Liver (tissue), 9 donors: ENCODE results near the gene JTB. TPM values are rescaled to one million over a fixed set of nuclear protein-coding genes. Genes with fewer than 3 reads are reported as not detected.

ENCODE experiments used
- DNase-seq: peaks from one replicate; pipeline ENCODE4 v3.0.0-alpha.2; 2017; ENCODE audit warnings: low spot score
- H3K27ac ChIP-seq, 2 donors: one replicate each; pipeline ENCODE4 v1.7.0; 2013; ENCODE audit warnings: inconsistent platforms in 2 of 2, low read length in 2 of 2, control low read depth in 1 of 2, low read depth in 1 of 2, mild to moderate bottlenecking in 1 of 2
- H3K27me3 ChIP-seq, 4 donors: one replicate each; pipeline versions ENCODE4 v1.6.1 to v1.7.0; 2013; ENCODE audit warnings: low read length in 3 of 4, inconsistent platforms in 1 of 4, mild to moderate bottlenecking in 1 of 4, moderate library complexity in 1 of 4; ENCODE audit not compliant: control insufficient read depth in 4 of 4, insufficient read depth in 4 of 4
- H3K36me3 ChIP-seq, 4 donors: one replicate each; pipeline versions ENCODE4 v1.6.1 to v1.7.0; 2013; ENCODE audit warnings: low read length in 3 of 4, mild to moderate bottlenecking in 3 of 4, low read depth in 1 of 4, moderate library complexity in 1 of 4; ENCODE audit not compliant: control insufficient read depth in 4 of 4, insufficient read depth in 3 of 4
- H3K4me1 ChIP-seq, 4 donors: one replicate each; pipeline versions ENCODE4 v1.6.1 to v1.7.0; 2013; ENCODE audit warnings: low read length in 3 of 4, mild to moderate bottlenecking in 3 of 4, moderate library complexity in 1 of 4; ENCODE audit not compliant: control insufficient read depth in 4 of 4, insufficient read depth in 4 of 4
- H3K4me3 ChIP-seq, 3 donors: one replicate each; pipeline versions ENCODE4 v1.6.1 to v1.7.0; 2013; ENCODE audit warnings: low read length in 3 of 3, control low read depth in 1 of 3, low read depth in 1 of 3, mild to moderate bottlenecking in 1 of 3
- H3K9ac ChIP-seq, 2 donors: one replicate each; pipeline ENCODE4 v1.7.0; 2013; ENCODE audit warnings: low read length in 2 of 2, mild to moderate bottlenecking in 2 of 2, moderate library complexity in 2 of 2, control low read depth in 1 of 2, low read depth in 1 of 2
- H3K9me3 ChIP-seq, 4 donors: one replicate each; pipeline versions ENCODE4 v1.6.1 to v1.7.0; 2013; ENCODE audit warnings: low read length in 3 of 4; ENCODE audit not compliant: control insufficient read depth in 4 of 4
- CTCF ChIP-seq: fragments of 150-350 bp; IDR thresholded peaks from 2 replicates; pipeline ENCODE4 v1.5.1; 2017; ENCODE audit warnings: improper control_type of control experiment, low read depth, low read length; ENCODE audit not compliant: missing input control
- EGR1 ChIP-seq, 2 donors: IDR thresholded peaks; 2 replicates each; pipeline ENCODE4 v1.6.1; 2016 to 2018; ENCODE audit warnings: antibody characterized with exemption in 2 of 2, low read depth in 2 of 2
- FOXA2 ChIP-seq: IDR thresholded peaks from 2 replicates; pipeline ENCODE4 v1.6.1; 2016; ENCODE audit warnings: antibody characterized with exemption
- GABPA ChIP-seq, 2 donors: IDR thresholded peaks in 1 of 2; conservative IDR thresholded peaks in 1 of 2; 2 replicates each; pipeline ENCODE4 v1.6.1; 2016; ENCODE audit warnings: antibody characterized with exemption in 2 of 2, mild to moderate bottlenecking in 1 of 2, moderate library complexity in 1 of 2
- JUND ChIP-seq, 2 donors: IDR thresholded peaks; 2 replicates each; pipeline ENCODE4 v1.6.1; 2016; ENCODE audit warnings: antibody characterized with exemption in 2 of 2
- MAX ChIP-seq: IDR thresholded peaks from 2 replicates; pipeline ENCODE4 v1.6.1; 2016; ENCODE audit warnings: antibody characterized with exemption
- RAD21 ChIP-seq, 2 donors: IDR thresholded peaks; 2 replicates each; pipeline ENCODE4 v1.6.1; 2016; ENCODE audit warnings: antibody characterized with exemption in 2 of 2, mild to moderate bottlenecking in 2 of 2
- RXRA ChIP-seq, 2 donors: IDR thresholded peaks; 2 replicates each; pipeline ENCODE4 v1.6.1; 2017 to 2018; ENCODE audit warnings: antibody characterized with exemption in 2 of 2, mild to moderate bottlenecking in 1 of 2
- SP1 ChIP-seq: IDR thresholded peaks from 2 replicates; pipeline ENCODE4 v1.6.1; 2018; ENCODE audit warnings: antibody characterized with exemption, mild to moderate bottlenecking
- YY1 ChIP-seq: IDR thresholded peaks from 2 replicates; pipeline ENCODE4 v1.6.1; 2016; ENCODE audit warnings: antibody characterized with exemption, mild to moderate bottlenecking
- WGBS: extraction: QIAGEN DNeasy Blood & Tissue Kit; methylation state at CpG from one replicate; pipeline ENCODE4 v1.1.7; 2013; 5-methylcytosine and 5-hydroxymethylcytosine counted together
- polyA plus RNA-seq, 2 donors: library from polyadenylated mRNA; stranded (reverse) in 1 of 2; unstranded in 1 of 2; fragments of 200-250 nt in 1 of 2; fragments of >200 nt in 1 of 2; fragmentation: Nextera tagmentation in 1 of 2; extraction: Ambion mirVana in 1 of 2; gene quantifications; one replicate each; pipeline versions ENCODE4 v1.2.1 to v1.2.3, GENCODE V29; 2013 to 2015
- total RNA-seq, 2 donors: library from RNA; depleted of rRNA; stranded (reverse); fragments of >200 nt; gene quantifications; one replicate each; pipeline ENCODE4 v1.2.3, GENCODE V29; 2014
- donor health status: healthy.
- donor health status: healthy.
- donor health status: healthy.
- donor health status: healthy.
- donor health status: healthy.

JTB gene
- total and polyA plus RNA-seq, 4 donors = 88.9 to 182 (median 124) TPM

GRCh38 chr1:153978274-153978909 is 918 bp upstream of the JTB start:
- H3K9me3 ChIP-seq = no peaks in the 10 kb centered on the region
- H3K4me3 ChIP-seq = peak overlapping the region; percentile 82 to 99 (median 99)
- peaks cover 8 to 22% (median 18%) of the 10 kb centered on the region in 4 donors for H3K36me3 ChIP-seq
- H3K4me1 ChIP-seq = peaks cover 0 to 25% (median 22%) of the 10 kb centered on the region in 4 donors
- WGBS = 44% methylated on average over 9 of the region's 9 CpGs
- no peaks in the 10 kb centered on the region for H3K27me3 ChIP-seq
- DNase-seq = no peak
- no peak for TF ChIP-seq MAX
- no peak for TF ChIP-seq EGR1 (IDR thresholded peaks at IDR 0.05; ENCODE audit: low read depth in 2 of 2)
- TF ChIP-seq SP1 = no peak
- no peak for TF ChIP-seq YY1
- no peak for TF ChIP-seq RAD21 (IDR thresholded peaks at IDR 0.05)
- no peak for TF ChIP-seq JUND (IDR thresholded peaks at IDR 0.05)
- no peak for TF ChIP-seq RXRA (IDR thresholded peaks at IDR 0.05)
- no peak for TF ChIP-seq CTCF
- H3K27ac ChIP-seq = peak overlapping the region; percentile 94 to 96
- peak overlapping the region in 1 of 2 donors; percentile 92 for H3K9ac ChIP-seq

GRCh38 chr1:153976819-153977249 is 640 bp downstream of the JTB start:
- Histone ChIP-seq H3K27ac (peak overlapping the region; percentile 94 to 96), H3K36me3 (peaks cover 5 to 24% (median 18%) of the 10 kb centered on the region in 4 donors), H3K4me1 (peaks cover 0 to 25% (median 22%) of the 10 kb centered on the region in 4 donors), H3K9ac (peak overlapping the region; percentile 92 to 94), H3K9me3 (no peaks in the 10 kb centered on the region), H3K27me3 (no peaks in the 10 kb centered on the region), H3K4me3 (peak overlapping the region; percentile 82 to 99 (median 99))
- WGBS = 1% methylated on average over 16 of the region's 16 CpGs
- TF ChIP-seq FOXA2 (no peak), RXRA (IDR thresholded peaks at IDR 0.05) (peak in 1 of 2 donors; percentile 2), GABPA (IDR thresholded peaks at IDR 0.05 in 1 of 2, conservative IDR thresholded peaks at IDR 0.05 in 1 of 2) (no peak)
- DNase-seq = no peak

- Histone ChIP-seq H3K27me3 (no peaks in the 10 kb centered on the region), H3K27ac (no peak overlapping the region), H3K36me3 (peaks cover 4 to 19% (median 17%) of the 10 kb centered on the region in 4 donors), H3K4me1 (peaks cover 0 to 24% (median 21%) of the 10 kb centered on the region in 4 donors), H3K9ac (no peak overlapping the region), H3K4me3 (no peak overlapping the region), H3K9me3 (no peaks in the 10 kb centered on the region)
- 87% methylated on average over 7 of the region's 7 CpGs for WGBS
- TF ChIP-seq CTCF (no peak), JUND (IDR thresholded peaks at IDR 0.05) (no peak), RAD21 (IDR thresholded peaks at IDR 0.05) (no peak), FOXA2 (no peak)
- no peak for DNase-seq
These were observed 3.9 kb downstream of the JTB start for GRCh38 chr1:153973525-153973924.
